ENCODE measurements around the gene HAUS7.

Gene HAUS7

DNA sequence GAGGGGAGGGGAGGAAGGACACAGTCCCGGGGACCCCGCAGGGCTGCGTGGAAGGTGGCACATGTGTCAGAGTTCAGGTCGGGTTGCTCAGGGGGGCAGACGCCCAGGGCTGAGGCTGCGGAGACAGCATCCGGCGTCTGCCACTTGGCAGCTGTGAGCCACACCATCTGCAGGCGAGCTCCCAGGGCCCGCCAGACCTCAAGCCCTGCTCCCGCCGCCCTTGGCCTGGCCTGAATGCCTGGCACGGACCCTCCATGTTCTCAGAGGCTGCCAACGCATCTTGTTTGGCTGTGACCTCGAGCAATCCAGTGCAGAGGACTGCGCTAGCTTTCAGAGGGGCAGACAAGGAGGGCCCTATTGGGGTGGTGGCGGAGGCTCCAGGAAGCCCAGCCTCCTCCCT lies 29.5 kb upstream of the HAUS7 start:
- DNase-seq (ENCODE audit: low spot score) (no peak), FAIRE-seq (no peak)

DNA sequence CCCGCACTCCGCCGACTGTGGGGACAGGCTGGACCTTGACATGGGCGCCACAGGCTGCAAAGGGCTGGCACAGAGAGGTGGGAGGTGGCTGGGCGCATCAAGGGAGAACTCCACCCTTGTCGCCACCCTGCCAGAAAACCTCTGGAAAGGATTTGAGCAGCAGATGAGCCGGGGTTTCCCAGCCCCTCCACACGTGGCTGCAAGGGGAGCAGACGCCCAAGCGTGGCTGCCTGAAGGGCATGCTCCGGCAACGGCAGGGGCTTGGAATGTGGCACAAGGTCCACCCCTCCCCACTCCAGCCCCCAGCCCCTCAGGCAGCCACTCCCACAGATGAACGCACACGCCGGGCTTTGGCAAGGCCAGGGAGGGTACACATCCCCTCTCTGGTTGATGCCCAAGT lies 29.0 kb upstream of the HAUS7 start:
- DNase-seq (ENCODE audit: low spot score) = no peak
- FAIRE-seq = no peak

DNA sequence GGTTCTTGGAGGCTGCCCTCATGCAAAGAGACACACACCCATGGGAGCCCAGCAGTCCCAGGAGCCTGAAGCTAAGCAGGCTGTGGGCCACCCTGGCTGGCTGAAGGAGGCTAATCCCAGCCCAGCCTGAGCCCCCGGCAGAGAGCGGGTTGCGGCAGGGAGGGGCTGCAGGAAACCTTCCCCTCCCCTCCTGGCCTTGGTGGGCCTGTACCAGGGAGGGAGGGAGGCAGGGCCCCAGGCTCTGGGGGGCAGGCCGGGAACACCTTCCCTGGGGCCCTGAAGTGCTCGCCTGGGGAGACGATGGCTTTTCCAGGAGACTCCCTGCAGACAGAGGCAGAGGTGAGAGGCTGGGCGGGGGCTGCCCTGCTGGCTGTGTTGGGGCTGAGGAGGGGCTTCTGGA lies 28.1 kb upstream of the HAUS7 start:
- DNase-seq (ENCODE audit: low spot score) (no peak), FAIRE-seq (no peak)

- FAIRE-seq (no peak), DNase-seq (ENCODE audit: low spot score) (no peak)
Measured at GRCh38 chrX:153496590-153496959, 26.2 kb upstream of the HAUS7 start.

DNA sequence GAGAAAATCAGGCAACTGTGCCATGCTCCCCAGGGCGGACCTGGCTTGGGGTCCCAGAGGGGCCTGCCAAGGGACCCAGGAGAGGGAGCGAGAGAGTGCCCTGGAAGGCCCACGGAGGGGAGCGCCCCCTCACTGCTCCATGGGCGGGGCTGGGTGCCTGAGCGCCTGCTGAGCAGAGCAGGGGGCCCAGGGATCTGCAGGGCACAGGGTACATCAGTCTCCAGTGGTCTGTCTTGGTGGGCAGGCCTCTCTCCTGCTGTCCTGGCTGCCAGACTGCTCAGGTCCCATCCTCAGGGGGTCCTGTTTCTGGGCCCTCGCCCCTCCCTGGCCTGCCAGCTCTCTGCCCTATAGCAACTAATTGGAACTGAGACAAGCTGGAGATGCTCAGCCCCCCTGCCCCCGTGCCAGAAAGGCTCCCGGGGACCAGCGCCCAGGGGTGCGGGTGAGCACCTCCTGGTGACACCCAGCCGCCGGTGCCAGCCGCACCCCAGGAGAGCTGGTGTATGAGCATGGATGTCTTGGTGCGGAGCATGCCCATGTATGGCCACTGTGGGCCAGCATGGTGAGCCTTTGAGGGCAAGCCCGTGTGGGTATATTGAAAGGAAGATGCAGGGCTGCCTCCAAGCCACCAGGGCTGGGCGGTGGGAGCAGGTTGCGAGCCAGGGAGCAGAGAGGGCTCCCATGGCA lies 25.7 kb upstream of the HAUS7 start:
- FAIRE-seq = no peak
- DNase-seq (ENCODE audit: low spot score) = no peak

GRCh38 chrX:153495362-153495751 lies 25.0 kb upstream of the HAUS7 start:
- no peak for DNase-seq (ENCODE audit: low spot score)
- no peak for FAIRE-seq

- DNase-seq (ENCODE audit: low spot score) (no peak), FAIRE-seq (no peak)
Measured at GRCh38 chrX:153494541-153495361, 24.4 kb upstream of the HAUS7 start, which contains the start of gene BGN. Gene BGN, plus strand, starts transcription at chrX:153494980. Its CDS starts 9,652 bp downstream, at chrX:153504632.

DNA sequence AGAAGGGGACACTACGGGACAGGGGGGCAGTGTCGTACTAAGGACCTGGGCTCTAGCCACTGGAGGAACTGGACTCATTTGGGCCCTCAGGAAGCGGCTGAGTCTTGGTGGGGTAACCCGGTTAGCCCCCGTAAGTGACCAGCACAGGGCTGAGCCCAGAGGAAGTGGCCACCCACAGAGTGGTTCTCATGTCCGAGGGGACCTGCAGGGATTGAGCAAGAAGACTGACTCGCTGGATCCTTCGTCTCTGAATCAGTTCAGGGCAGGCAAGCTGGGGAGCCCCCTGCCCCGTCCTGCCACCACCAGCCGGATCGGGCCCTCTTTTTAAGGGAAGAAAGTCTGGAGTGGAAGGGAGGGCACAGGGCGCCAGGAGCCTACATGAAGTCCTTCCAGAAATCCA lies 23.7 kb upstream of the HAUS7 start:
- no peak for FAIRE-seq
- DNase-seq (ENCODE audit: low spot score) = no peak

DNA sequence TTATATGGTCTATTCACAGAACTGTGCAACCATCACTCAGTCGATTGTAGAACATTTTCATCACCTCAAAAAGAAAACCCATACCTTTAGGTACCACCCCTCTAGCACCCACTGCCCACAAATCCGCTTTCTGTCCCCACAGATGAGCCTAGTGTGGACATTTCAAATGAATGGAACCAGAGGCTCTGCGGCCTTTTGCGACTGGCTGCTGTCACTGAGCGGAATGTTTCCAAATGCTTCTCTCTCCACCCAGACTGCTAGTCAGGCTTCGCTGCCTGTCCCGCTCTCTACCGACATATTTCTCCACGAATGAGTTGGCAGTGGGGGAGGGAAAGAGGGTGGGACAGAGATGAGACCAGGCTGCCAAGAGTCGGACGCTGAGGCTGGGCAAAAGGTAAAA lies 22.7 kb upstream of the HAUS7 start:
- no peak for DNase-seq (ENCODE audit: low spot score)
- no peak for FAIRE-seq

DNA sequence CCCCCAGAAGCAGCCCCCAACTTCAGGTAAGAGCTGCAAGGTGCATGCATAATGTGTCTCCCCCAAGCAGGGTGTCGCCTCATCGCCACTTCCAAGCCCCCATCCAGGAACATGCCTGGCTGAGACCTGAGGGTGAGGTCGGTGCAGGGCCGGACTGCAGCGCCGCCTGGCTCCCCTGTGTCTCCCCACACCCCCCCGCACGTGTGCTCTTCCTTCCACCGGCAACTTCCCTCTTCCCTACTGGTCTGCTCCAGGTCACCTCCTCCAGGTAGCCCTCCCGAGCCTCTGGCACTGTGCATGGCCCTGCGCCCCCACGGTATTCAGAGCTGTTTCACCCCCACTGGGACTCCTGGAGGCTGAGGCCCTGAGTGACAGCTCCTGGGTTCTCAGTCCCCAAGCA lies 22.2 kb upstream of the HAUS7 start:
- FAIRE-seq = no peak
- no peak for DNase-seq (ENCODE audit: low spot score)

DNA sequence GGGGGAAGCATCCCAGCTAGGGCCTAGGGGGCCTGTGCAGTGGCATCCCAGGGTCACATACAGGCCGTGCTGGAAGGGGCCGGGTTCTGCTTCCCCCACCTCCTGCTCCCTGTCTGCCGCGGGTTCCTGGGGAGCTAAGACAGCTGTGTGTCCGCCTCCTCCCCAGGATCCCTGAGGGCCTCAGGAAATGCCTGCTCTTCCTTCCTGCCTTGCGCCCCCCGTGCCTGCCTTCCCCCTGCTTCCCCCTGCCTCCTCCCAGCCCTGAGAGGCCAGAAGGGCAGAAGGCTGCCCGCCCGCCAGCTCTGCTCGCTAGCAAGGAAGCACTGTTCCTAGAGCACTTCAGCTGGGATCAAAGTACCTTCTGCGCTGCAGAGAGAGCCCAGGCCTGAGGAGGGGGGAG lies 21.5 kb upstream of the HAUS7 start:
- DNase-seq (ENCODE audit: low spot score) (no peak), FAIRE-seq (no peak)

GRCh38 chrX:153491351-153491914 lies 21.1 kb upstream of the HAUS7 start:
- DNase-seq (ENCODE audit: low spot score) (no peak), FAIRE-seq (no peak)

GRCh38 chrX:153490217-153490930 lies 20.0 kb upstream of the HAUS7 start:
- DNase-seq (ENCODE audit: low spot score) (no peak), FAIRE-seq (no peak)

GRCh38 chrX:153488231-153488914 lies 18.0 kb upstream of the HAUS7 start:
- no peak for FAIRE-seq
- DNase-seq (ENCODE audit: low spot score) = no peak

DNA sequence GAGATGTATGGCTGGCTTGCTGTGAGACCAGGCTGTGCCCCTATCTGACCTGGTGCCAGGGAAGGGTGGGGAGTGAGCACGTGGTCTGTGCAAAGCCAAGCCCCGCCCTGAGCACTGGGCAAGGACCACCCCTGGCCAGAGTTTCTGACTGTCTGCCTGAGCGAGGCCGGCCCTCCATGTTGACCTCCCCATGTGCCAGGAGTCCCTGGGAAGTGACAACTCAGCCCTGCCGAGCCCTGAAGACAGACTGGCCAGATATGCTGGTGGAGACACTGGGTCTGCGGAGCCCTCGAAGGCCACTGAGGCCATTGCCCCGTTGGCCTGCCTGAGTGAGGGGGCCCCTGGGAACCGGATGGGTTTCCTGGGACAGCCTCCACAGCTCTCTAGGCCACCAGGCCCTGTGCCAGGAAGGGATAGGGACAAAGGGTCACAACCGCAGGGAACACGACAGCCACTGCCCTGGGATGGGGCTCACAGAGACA lies 17.3 kb upstream of the HAUS7 start:
- DNase-seq (ENCODE audit: low spot score) (no peak), FAIRE-seq (no peak)

GRCh38 chrX:153486171-153486570 lies 15.8 kb upstream of the HAUS7 start:
- DNase-seq (ENCODE audit: low spot score) = no peak
- no peak for FAIRE-seq

DNA sequence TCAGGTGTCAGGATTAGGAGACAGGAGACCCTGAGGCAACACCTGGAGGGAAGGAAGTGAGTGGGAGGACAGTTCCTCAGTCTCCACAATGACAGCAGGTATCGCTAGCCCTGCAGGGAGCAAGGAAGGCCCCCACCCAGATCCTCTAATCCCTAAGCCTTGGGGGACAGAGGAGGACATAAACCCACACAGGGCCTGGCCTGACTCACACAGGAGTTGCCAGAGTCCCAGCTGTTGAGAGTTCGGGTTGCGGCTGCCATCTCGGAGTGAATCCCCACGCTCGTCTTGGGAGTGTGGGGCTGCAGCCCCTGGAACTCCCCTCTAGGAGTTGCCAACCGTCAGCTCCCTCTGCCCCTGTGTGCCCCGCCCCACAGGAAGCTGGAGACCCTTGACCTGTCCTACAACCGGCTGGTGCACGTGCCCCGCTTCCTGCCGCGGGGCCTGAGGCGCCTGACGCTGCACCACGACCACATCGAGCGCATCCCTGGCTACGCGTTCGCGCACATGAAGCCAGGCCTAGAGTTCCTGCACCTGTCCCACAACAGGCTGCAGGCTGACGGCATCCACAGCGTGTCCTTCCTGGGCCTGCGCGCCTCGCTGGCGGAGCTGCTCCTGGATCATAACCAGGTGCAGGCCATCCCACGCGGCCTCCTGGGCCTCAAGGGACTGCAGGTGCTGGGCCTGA lies 15.2 kb upstream of the HAUS7 start:
- no peak for FAIRE-seq
- no peak for DNase-seq (ENCODE audit: low spot score)

DNA sequence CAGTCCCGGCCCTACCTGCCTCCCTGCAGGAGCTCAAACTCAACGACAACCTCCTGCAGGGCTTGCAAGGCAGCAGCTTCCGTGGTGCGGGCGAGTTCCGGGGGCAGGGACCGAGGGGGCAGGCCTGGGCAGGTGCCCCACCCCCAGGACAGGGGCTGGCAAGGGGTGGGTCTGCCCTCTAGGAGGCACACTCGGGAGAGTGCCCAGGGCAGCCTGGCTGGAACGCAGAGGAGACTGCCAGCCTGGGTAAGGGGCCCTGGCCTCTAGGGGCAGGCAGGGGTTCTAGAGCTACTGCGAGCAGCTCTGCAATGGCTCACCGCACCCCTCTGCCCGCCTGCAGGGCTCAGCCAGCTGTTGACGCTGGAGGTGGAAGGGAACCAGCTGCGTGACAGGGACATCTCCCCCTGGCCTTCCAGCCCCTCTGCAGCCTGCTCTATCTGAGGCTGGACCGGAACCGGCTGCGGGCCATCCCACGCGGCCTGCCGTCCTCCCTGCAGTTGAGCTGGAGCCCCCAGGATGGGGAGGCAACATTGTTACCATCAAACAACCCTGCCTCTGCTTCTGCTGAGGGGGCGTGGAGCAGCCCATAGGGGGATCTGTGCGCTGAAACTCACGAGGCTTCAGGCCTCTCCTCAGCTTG lies 12.1 kb upstream of the HAUS7 start:
- no peak for DNase-seq (ENCODE audit: low spot score)
- FAIRE-seq = no peak

- FAIRE-seq = no peak
- DNase-seq (ENCODE audit: low spot score) = no peak
Measured at GRCh38 chrX:153481043-153481442, 10.7 kb upstream of the HAUS7 start.

- FAIRE-seq (no peak), DNase-seq (ENCODE audit: low spot score) (no peak)
Measured at GRCh38 chrX:153478746-153479145, 8.4 kb upstream of the HAUS7 start.
